HepG2 (cell line): ENCODE results near the gene HOXA10. TPM values are rescaled to one million over a fixed set of nuclear protein-coding genes. Genes with fewer than 3 reads are reported as not detected.

ENCODE experiments used
- ATRX ChIP-seq: sonication (generic); formaldehyde crosslinking; IDR thresholded peaks from 2 replicates; pipeline ENCODE4 v1.4.0; 2020; ENCODE audit warnings: missing genetic modification reagents, borderline replicate concordance
- FOSL2 ChIP-seq: sonication (generic); formaldehyde crosslinking; IDR thresholded peaks from 2 replicates; pipeline ENCODE4 v1.4.0; 2020; ENCODE audit warnings: missing genetic modification reagents
- RNF2 ChIP-seq: fragments of 450-650 bp; conservative IDR thresholded peaks from 2 replicates; pipeline ENCODE4 v1.6.1; 2016; ENCODE audit warnings: low read depth
- SOX6 ChIP-seq, 2 experiments: fragments of 450-650 bp in 1 of 2; sonication (generic) in 1 of 2; formaldehyde crosslinking in 1 of 2; IDR thresholded peaks; 2 replicates each; pipeline versions ENCODE4 v1.4.0 to v1.6.1; 2017 to 2020; ENCODE audit warnings: antibody characterized with exemption in 1 of 2, mild to moderate bottlenecking in 1 of 2, missing genetic modification reagents in 1 of 2
- ZFY ChIP-seq: sonication (generic); formaldehyde crosslinking; IDR thresholded peaks from 2 replicates; pipeline ENCODE4 v1.4.0; 2020; ENCODE audit warnings: missing genetic modification reagents
- ZSCAN30 ChIP-seq: sonication (generic); formaldehyde crosslinking; IDR thresholded peaks from 2 replicates; pipeline ENCODE4 v1.5.0; 2020; ENCODE audit warnings: mild to moderate bottlenecking, missing genetic modification reagents
- polyA plus RNA-seq, 8 experiments: library from polyadenylated mRNA; depleted of rRNA in 3 of 8; stranded (reverse) in 7 of 8; unstranded in 1 of 8; fragments of >200 nt; fragmentation: Illumina TruSeq in 4 of 8; extraction: Trizol in 4 of 8; gene quantifications; 2 replicates each; pipeline versions ENCODE4 v1.2.1 to v1.2.3, GENCODE V29; 2011 to 2016; ENCODE audit warnings: low read depth in 4 of 8, missing spikeins in 1 of 8, mixed read lengths in 1 of 8; ENCODE audit not compliant: insufficient read depth in 1 of 8
- total RNA-seq, 5 experiments: library from RNA; depleted of rRNA; stranded (reverse); fragments of >200 nt; fragmentation: Illumina TruSeq; extraction: Trizol; gene quantifications; 2 replicates each; pipeline ENCODE4 v1.2.3, GENCODE V29; 2016; ENCODE audit warnings: low read depth in 1 of 5
- TF ChIP-seq, protein P1 (sequence below): sonication (generic); formaldehyde crosslinking; IDR thresholded peaks from 2 replicates; pipeline ENCODE4 v1.8.0; 2022; ENCODE audit warnings: mild to moderate bottlenecking, missing genetic modification reagents, moderate library complexity
- TF ChIP-seq, protein P2 (sequence below), 2 experiments: sonication (generic) in 1 of 2; formaldehyde crosslinking in 1 of 2; IDR thresholded peaks; 2 replicates each; pipeline versions ENCODE4 v1.6.1 to v1.9.0; 2014 to 2022; ENCODE audit warnings: antibody characterized with exemption in 1 of 2, borderline replicate concordance in 1 of 2, inconsistent platforms in 1 of 2, low read depth in 1 of 2, missing genetic modification reagents in 1 of 2
- TF ChIP-seq, protein P3 (sequence below): sonication (generic); formaldehyde crosslinking; IDR thresholded peaks from 2 replicates; pipeline ENCODE4 v1.5.0; 2020; ENCODE audit warnings: mild to moderate bottlenecking, missing genetic modification reagents
- TF ChIP-seq, protein P4 (sequence below): IDR thresholded peaks from 2 replicates; pipeline ENCODE4 v1.6.1; 2016; ENCODE audit warnings: low read depth, borderline replicate concordance
- TF ChIP-seq, protein P5 (sequence below): sonication (generic); formaldehyde crosslinking; IDR thresholded peaks from 2 replicates; pipeline ENCODE4 v1.4.0; 2020; ENCODE audit warnings: missing genetic modification reagents, borderline replicate concordance
- TF ChIP-seq, protein P6 (sequence below): sonication (generic); formaldehyde crosslinking; IDR thresholded peaks from 2 replicates; pipeline ENCODE4 v1.5.1; 2020; ENCODE audit warnings: mild to moderate bottlenecking, missing genetic modification reagents, borderline replicate concordance

The HOXA10 gene
- total and polyA plus RNA-seq, 2 of the 13 experiments (the other 11 are each of a cell fraction or from before 2014, with no cell fraction given), result not detected

DNA sequence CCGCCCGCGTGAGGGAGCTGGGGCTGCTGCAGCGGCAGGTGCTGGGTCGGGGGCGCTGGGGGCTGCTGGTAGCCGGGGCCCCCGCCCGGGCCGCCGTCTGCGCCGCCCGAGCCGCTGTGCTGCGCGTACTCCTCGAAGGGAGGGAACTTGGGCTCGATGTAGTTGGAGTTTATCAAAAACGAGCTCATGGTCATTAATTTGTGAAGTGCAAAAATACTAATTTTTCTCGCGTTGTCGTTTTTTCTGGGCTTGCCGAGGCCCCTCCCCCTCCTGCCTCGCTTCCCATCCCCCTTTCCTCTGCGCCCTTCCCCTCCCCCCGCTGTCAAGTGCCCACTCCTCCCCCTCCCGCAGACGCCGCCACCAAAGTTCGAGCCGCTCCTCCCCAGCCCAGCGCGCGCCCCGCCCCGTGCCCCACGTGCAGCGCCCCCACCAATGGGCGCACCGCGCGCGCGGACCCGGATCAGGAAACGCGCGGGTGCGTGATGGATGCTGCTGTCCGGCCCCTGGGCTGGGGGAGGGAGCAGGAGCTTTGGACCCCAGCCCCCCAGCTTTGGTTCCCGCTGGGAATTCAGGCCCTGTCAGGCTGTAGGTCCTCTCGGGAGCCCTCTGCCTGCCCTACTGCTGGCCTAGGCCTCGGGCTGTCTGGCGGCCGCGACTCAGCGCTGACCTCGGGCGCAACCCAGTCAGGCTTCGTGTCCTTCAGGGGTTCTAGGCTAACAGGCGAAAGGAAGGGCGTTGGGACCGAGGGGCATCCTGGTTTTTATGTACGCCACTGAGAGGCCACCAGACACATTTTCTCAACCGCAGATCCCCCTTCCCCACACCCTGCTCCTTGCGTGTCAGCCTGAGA, 43.4 kb downstream of the HOXA10 start, which contains the start of gene HOXA4 (continued):
- TF ChIP-seq ZSCAN30 (no peak), ATRX (CRISPR knock-in tag) (no peak), ZFY (CRISPR knock-in tag) (peak; percentile 74), FOSL2 (no peak), SOX6 (IDR thresholded peaks at IDR 0.05) (no peak), SOX6 (CRISPR knock-in tag; IDR thresholded peaks at IDR 0.05) (peak; percentile 65; the same call in 1 of the 2 replicates), RNF2 (no peak; the same call in 1 of the 2 replicates)
- TF ChIP-seq, protein P1, sequence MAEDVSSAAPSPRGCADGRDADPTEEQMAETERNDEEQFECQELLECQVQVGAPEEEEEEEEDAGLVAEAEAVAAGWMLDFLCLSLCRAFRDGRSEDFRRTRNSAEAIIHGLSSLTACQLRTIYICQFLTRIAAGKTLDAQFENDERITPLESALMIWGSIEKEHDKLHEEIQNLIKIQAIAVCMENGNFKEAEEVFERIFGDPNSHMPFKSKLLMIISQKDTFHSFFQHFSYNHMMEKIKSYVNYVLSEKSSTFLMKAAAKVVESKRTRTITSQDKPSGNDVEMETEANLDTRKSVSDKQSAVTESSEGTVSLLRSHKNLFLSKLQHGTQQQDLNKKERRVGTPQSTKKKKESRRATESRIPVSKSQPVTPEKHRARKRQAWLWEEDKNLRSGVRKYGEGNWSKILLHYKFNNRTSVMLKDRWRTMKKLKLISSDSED (CRISPR knock-in tag), result no peak
- TF ChIP-seq, protein P2, sequence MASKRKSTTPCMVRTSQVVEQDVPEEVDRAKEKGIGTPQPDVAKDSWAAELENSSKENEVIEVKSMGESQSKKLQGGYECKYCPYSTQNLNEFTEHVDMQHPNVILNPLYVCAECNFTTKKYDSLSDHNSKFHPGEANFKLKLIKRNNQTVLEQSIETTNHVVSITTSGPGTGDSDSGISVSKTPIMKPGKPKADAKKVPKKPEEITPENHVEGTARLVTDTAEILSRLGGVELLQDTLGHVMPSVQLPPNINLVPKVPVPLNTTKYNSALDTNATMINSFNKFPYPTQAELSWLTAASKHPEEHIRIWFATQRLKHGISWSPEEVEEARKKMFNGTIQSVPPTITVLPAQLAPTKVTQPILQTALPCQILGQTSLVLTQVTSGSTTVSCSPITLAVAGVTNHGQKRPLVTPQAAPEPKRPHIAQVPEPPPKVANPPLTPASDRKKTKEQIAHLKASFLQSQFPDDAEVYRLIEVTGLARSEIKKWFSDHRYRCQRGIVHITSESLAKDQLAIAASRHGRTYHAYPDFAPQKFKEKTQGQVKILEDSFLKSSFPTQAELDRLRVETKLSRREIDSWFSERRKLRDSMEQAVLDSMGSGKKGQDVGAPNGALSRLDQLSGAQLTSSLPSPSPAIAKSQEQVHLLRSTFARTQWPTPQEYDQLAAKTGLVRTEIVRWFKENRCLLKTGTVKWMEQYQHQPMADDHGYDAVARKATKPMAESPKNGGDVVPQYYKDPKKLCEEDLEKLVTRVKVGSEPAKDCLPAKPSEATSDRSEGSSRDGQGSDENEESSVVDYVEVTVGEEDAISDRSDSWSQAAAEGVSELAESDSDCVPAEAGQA (IDR thresholded peaks at IDR 0.05; ENCODE audit: low read depth), result peak; percentile 13; the same call in 1 of the 2 replicates
- TF ChIP-seq, protein P2 (CRISPR knock-in tag; IDR thresholded peaks at IDR 0.05; ENCODE audit: borderline replicate concordance), result no peak
- TF ChIP-seq, protein P3, sequence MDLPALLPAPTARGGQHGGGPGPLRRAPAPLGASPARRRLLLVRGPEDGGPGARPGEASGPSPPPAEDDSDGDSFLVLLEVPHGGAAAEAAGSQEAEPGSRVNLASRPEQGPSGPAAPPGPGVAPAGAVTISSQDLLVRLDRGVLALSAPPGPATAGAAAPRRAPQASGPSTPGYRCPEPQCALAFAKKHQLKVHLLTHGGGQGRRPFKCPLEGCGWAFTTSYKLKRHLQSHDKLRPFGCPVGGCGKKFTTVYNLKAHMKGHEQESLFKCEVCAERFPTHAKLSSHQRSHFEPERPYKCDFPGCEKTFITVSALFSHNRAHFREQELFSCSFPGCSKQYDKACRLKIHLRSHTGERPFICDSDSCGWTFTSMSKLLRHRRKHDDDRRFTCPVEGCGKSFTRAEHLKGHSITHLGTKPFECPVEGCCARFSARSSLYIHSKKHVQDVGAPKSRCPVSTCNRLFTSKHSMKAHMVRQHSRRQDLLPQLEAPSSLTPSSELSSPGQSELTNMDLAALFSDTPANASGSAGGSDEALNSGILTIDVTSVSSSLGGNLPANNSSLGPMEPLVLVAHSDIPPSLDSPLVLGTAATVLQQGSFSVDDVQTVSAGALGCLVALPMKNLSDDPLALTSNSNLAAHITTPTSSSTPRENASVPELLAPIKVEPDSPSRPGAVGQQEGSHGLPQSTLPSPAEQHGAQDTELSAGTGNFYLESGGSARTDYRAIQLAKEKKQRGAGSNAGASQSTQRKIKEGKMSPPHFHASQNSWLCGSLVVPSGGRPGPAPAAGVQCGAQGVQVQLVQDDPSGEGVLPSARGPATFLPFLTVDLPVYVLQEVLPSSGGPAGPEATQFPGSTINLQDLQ (CRISPR knock-in tag), result no peak
- TF ChIP-seq, protein P4, sequence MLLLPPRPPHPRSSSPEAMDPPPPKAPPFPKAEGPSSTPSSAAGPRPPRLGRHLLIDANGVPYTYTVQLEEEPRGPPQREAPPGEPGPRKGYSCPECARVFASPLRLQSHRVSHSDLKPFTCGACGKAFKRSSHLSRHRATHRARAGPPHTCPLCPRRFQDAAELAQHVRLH, result no peak
- TF ChIP-seq, protein P5, sequence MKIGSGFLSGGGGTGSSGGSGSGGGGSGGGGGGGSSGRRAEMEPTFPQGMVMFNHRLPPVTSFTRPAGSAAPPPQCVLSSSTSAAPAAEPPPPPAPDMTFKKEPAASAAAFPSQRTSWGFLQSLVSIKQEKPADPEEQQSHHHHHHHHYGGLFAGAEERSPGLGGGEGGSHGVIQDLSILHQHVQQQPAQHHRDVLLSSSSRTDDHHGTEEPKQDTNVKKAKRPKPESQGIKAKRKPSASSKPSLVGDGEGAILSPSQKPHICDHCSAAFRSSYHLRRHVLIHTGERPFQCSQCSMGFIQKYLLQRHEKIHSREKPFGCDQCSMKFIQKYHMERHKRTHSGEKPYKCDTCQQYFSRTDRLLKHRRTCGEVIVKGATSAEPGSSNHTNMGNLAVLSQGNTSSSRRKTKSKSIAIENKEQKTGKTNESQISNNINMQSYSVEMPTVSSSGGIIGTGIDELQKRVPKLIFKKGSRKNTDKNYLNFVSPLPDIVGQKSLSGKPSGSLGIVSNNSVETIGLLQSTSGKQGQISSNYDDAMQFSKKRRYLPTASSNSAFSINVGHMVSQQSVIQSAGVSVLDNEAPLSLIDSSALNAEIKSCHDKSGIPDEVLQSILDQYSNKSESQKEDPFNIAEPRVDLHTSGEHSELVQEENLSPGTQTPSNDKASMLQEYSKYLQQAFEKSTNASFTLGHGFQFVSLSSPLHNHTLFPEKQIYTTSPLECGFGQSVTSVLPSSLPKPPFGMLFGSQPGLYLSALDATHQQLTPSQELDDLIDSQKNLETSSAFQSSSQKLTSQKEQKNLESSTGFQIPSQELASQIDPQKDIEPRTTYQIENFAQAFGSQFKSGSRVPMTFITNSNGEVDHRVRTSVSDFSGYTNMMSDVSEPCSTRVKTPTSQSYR (CRISPR knock-in tag), result peak; percentile 90
- TF ChIP-seq, protein P6, sequence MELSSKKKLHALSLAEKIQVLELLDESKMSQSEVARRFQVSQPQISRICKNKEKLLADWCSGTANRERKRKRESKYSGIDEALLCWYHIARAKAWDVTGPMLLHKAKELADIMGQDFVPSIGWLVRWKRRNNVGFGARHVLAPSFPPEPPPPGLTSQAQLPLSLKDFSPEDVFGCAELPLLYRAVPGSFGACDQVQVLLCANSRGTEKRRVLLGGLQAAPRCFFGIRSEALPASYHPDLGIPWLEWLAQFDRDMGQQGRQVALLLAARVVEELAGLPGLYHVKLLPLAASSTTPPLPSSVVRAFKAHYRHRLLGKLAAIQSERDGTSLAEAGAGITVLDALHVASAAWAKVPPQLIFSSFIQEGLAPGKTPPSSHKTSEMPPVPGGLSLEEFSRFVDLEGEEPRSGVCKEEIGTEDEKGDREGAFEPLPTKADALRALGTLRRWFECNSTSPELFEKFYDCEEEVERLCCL (CRISPR knock-in tag), result no peak
